Heart left ventricle (tissue), 13 donors: Measurements from ENCODE around the gene CABLES1.

ENCODE experiments used
- POLR2A ChIP-seq, 2 donors: fragments of 450-650 bp; IDR thresholded peaks; one replicate each; pipeline ENCODE4 v1.6.1; 2017; ENCODE audit warnings: antibody characterized with exemption in 2 of 2, mild to moderate bottlenecking in 2 of 2, moderate library complexity in 2 of 2
- TF ChIP-seq, protein P1 (sequence below), 12 donors: fragments of 200-600 bp; sonication (generic) in 4 of 12; IDR thresholded peaks; one replicate each; pipeline versions ENCODE4 v1.5.0 to v1.8.0; 2018 to 2022; ENCODE audit warnings: antibody characterized with exemption in 12 of 12, mild to moderate bottlenecking in 5 of 12
- donor health status: ischemic (EF 13 %, LVEDD 7.1; RV severe dilation, severe dysfunction).
- donor health status: DM: no; HTN: yes; CAD: no.
- donor health status: DM: no; HTN: no; CAD: no.
- donor health status: ischemic (EF 25% LVEDD 6.9; RV normal size, moderate dysfunction).
- donor health status: ischemic (EF 25% LVEDD 5.7; RV mildly dilated, moderate dysfunction).
- donor health status: ischemic (EF 35%, LVEDD 5.7; RV mildly dilated, moderate dysfunction).
- donor health status: nonischemic (EF 11% LVEDD 7.7; RV severe dilation, severe dysfunction).
- donor health status: DM: yes; HTN: yes; CAD: no.
- donor health status: PGD.
- donor health status: ischemic (EF 29% LVEDD 5.4; RV normal size, mild dysfunction).
- donor health status: nonischemic (EF 23%, LVEDD 6.1; RV moderate dilation, normal function).

DNA sequence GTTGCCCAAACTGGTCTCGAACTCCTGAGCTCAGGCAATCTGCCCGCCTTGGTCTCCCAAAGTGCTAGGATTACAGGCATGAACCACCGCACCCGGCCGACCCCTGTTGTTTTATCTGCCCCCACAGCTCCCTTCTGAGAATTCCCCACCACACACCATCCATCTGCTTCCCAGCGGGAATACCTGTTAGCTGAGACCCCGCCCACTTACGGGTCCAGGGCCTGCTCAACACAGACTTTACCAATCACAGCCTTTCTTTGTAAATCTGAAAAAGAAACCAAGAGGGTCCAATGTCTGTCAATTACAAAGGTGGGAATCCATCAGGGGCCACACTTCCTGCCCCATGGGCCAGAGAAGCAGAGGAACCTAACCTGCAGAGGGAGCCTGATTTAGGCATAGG is 14.2 kb upstream of the CABLES1 start:
- TF ChIP-seq, protein P1, sequence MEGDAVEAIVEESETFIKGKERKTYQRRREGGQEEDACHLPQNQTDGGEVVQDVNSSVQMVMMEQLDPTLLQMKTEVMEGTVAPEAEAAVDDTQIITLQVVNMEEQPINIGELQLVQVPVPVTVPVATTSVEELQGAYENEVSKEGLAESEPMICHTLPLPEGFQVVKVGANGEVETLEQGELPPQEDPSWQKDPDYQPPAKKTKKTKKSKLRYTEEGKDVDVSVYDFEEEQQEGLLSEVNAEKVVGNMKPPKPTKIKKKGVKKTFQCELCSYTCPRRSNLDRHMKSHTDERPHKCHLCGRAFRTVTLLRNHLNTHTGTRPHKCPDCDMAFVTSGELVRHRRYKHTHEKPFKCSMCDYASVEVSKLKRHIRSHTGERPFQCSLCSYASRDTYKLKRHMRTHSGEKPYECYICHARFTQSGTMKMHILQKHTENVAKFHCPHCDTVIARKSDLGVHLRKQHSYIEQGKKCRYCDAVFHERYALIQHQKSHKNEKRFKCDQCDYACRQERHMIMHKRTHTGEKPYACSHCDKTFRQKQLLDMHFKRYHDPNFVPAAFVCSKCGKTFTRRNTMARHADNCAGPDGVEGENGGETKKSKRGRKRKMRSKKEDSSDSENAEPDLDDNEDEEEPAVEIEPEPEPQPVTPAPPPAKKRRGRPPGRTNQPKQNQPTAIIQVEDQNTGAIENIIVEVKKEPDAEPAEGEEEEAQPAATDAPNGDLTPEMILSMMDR (IDR thresholded peaks at IDR 0.05), result no peak
- TF ChIP-seq POLR2A (IDR thresholded peaks at IDR 0.05), result no peak
